ENCODE data around the gene VLDLR.

GRCh38 chr9:2621722-2622460, at the start of gene VLDLR:
- TF ChIP-seq CTCF (IDR thresholded peaks at IDR 0.05; ENCODE audit: insufficient read depth, low read length) (no peak), POLR2AphosphoS5 (IDR thresholded peaks at IDR 0.05; ENCODE audit: low read depth) (peak; percentile 58; the same call in 1 of the 2 replicates), GABPA (IDR thresholded peaks at IDR 0.05; ENCODE audit: low read depth) (no peak)

All from HL-60 (cell line).